H9 (cell line): ENCODE measurements around the gene TMEM82. TPM values are rescaled to one million over a fixed set of nuclear protein-coding genes. Genes with fewer than 3 reads are reported as not detected.
A peak's percentile ranks its signal among the peaks of the same experiment; 100 is the strongest.

Experiments used
- DNase-seq: peaks from one replicate; pipeline ENCODE4 v3.0.0-alpha.2; 2017
- H2AFZ ChIP-seq: one replicate; pipeline ENCODE4 v1.6.1; 2013; ENCODE audit warnings: mild to moderate bottlenecking, low read length, control low read depth, moderate library complexity
- H2AK5ac ChIP-seq: 2 replicates; pipeline ENCODE4 v1.6.1; 2013; ENCODE audit warnings: low read length, control low read depth, mixed read lengths; ENCODE audit not compliant: insufficient read length
- H2BK120ac ChIP-seq: one replicate; pipeline ENCODE4 v1.6.1; 2013; ENCODE audit warnings: low read depth, mild to moderate bottlenecking, low read length, control low read depth, inconsistent platforms; ENCODE audit not compliant: poor library complexity, severe bottlenecking
- H2BK12ac ChIP-seq: 2 replicates; pipeline ENCODE4 v1.6.1; 2013; ENCODE audit warnings: low read length, control low read depth, mixed read lengths, low read depth; ENCODE audit not compliant: insufficient read length
- H2BK15ac ChIP-seq: 2 replicates; pipeline ENCODE4 v1.6.1; 2013; ENCODE audit warnings: low read depth, low read length, control low read depth
- H2BK20ac ChIP-seq: one replicate; pipeline ENCODE4 v1.6.1; 2013; ENCODE audit warnings: low read depth, mild to moderate bottlenecking, low read length, control low read depth, inconsistent platforms; ENCODE audit not compliant: poor library complexity, severe bottlenecking
- H2BK5ac ChIP-seq: 2 replicates; pipeline ENCODE4 v1.6.1; 2013; ENCODE audit warnings: low read length, control low read depth, mixed read lengths; ENCODE audit not compliant: insufficient read length
- H3K14ac ChIP-seq: 2 replicates; pipeline ENCODE4 v1.6.1; 2013; ENCODE audit warnings: low read length, control low read depth; ENCODE audit not compliant: insufficient read depth
- H3K18ac ChIP-seq: 2 replicates; pipeline ENCODE4 v1.6.1; 2013; ENCODE audit warnings: low read depth, mild to moderate bottlenecking, mixed read lengths, low read length, control low read depth; ENCODE audit not compliant: insufficient read length
- H3K23ac ChIP-seq: 2 replicates; pipeline ENCODE4 v1.6.1; 2013; ENCODE audit warnings: low read length, control low read depth, mixed read lengths, low read depth; ENCODE audit not compliant: insufficient read length
- H3K23me2 ChIP-seq: 2 replicates; pipeline ENCODE4 v1.6.1; 2013; ENCODE audit warnings: low read depth, mild to moderate bottlenecking, mixed read lengths, low read length, control low read depth; ENCODE audit not compliant: insufficient read length, poor library complexity, severe bottlenecking
- H3K27ac ChIP-seq: 2 replicates; pipeline ENCODE4 v1.5.1; 2013; ENCODE audit warnings: low read length, control low read depth, mixed read lengths, low read depth; ENCODE audit not compliant: insufficient read length
- H3K27me3 ChIP-seq: 2 replicates; pipeline ENCODE4 v1.6.1; 2013; ENCODE audit warnings: low read length, control low read depth, inconsistent platforms; ENCODE audit not compliant: insufficient read depth
- H3K4ac ChIP-seq: 2 replicates; pipeline ENCODE4 v1.6.1; 2013; ENCODE audit warnings: low read depth, mild to moderate bottlenecking, control low read depth, inconsistent platforms, low read length, moderate library complexity
- H3K4me1 ChIP-seq: 2 replicates; pipeline ENCODE4 v1.6.1; 2013; ENCODE audit warnings: low read length, control low read depth, inconsistent platforms; ENCODE audit not compliant: insufficient read depth
- H3K4me2 ChIP-seq: 2 replicates; pipeline ENCODE4 v1.6.1; 2013; ENCODE audit warnings: low read length, control low read depth, mixed read lengths; ENCODE audit not compliant: insufficient read length, insufficient read depth
- H3K56ac ChIP-seq: 2 replicates; pipeline ENCODE4 v1.6.1; 2013; ENCODE audit warnings: low read depth, mild to moderate bottlenecking, mixed read lengths, low read length, control low read depth; ENCODE audit not compliant: insufficient read length
- H3K79me1 ChIP-seq: 2 replicates; pipeline ENCODE4 v1.6.1; 2013; ENCODE audit warnings: low read depth, mild to moderate bottlenecking, moderate library complexity, low read length, control low read depth, inconsistent platforms; ENCODE audit not compliant: insufficient read depth, poor library complexity, severe bottlenecking
- H3K79me2 ChIP-seq: 2 replicates; pipeline ENCODE4 v1.6.1; 2013; ENCODE audit warnings: low read length, control low read depth, inconsistent platforms; ENCODE audit not compliant: insufficient read depth
- H3K9ac ChIP-seq: 2 replicates; pipeline ENCODE4 v1.6.1; 2013; ENCODE audit warnings: low read length, control low read depth, mixed read lengths; ENCODE audit not compliant: insufficient read length; ENCODE audit errors: extremely low read depth
- H3K9me3 ChIP-seq: one replicate; pipeline ENCODE4 v1.6.1; 2013; ENCODE audit warnings: low read depth, low read length, inconsistent platforms; ENCODE audit not compliant: control insufficient read depth
- H3T11ph ChIP-seq: one replicate; pipeline ENCODE4 v1.6.1; 2013; ENCODE audit warnings: mild to moderate bottlenecking, low read length, control low read depth, inconsistent platforms
- H4K20me1 ChIP-seq: one replicate; pipeline ENCODE4 v1.6.1; 2013; ENCODE audit not compliant: control insufficient read depth, insufficient read length, insufficient read depth
- H4K5ac ChIP-seq: 2 replicates; pipeline ENCODE4 v1.6.1; 2013; ENCODE audit warnings: low read depth, mild to moderate bottlenecking, mixed read lengths, low read length, control low read depth; ENCODE audit not compliant: insufficient read length
- H4K8ac ChIP-seq: replicated peaks from 2 replicates; pipeline ENCODE4 v1.6.1; 2013; ENCODE audit warnings: low read length, control low read depth, mixed read lengths, low read depth; ENCODE audit not compliant: insufficient read length
- H4K91ac ChIP-seq: 2 replicates; pipeline ENCODE4 v1.6.1; 2013; ENCODE audit warnings: low read depth, mild to moderate bottlenecking, moderate library complexity, mixed read lengths, low read length, control low read depth; ENCODE audit not compliant: insufficient read length
- H3K27ac Mint-ChIP-seq, 3 experiments: 2 replicates in 2 of 3; 3 replicates in 1 of 3; pipeline ENCODE4 v1.8.0; 2020 to 2021; ENCODE audit warnings: mixed read lengths in 3 of 3, mild to moderate bottlenecking in 1 of 3, moderate library complexity in 1 of 3
- H3K27me3 Mint-ChIP-seq: 2 replicates; pipeline ENCODE4 v1.8.0; 2021; ENCODE audit warnings: low read depth, mild to moderate bottlenecking, moderate library complexity, mixed read lengths
- H3K36me3 Mint-ChIP-seq, 3 experiments: 2 replicates in 2 of 3; 3 replicates in 1 of 3; pipeline ENCODE4 v1.8.0; 2020 to 2021; ENCODE audit warnings: low read depth in 3 of 3, mixed read lengths in 3 of 3; ENCODE audit not compliant: insufficient read depth in 1 of 3
- H3K4me1 Mint-ChIP-seq, 2 experiments: 2 replicates each; pipeline ENCODE4 v1.8.0; 2020; ENCODE audit warnings: mixed read lengths in 2 of 2
- H3K4me3 Mint-ChIP-seq, 2 experiments: 2 replicates in 1 of 2; 3 replicates in 1 of 2; pipeline ENCODE4 v1.8.0; 2020 to 2021; ENCODE audit warnings: mild to moderate bottlenecking in 2 of 2, mixed read lengths in 2 of 2, moderate library complexity in 1 of 2
- H3K9me3 Mint-ChIP-seq, 2 experiments: 2 replicates in 1 of 2; 3 replicates in 1 of 2; pipeline ENCODE4 v1.8.0; 2020; ENCODE audit warnings: mild to moderate bottlenecking in 2 of 2, mixed read lengths in 2 of 2, moderate library complexity in 1 of 2
- CTCF ChIP-seq: fragments of 200-600 bp; sonication (generic); conservative IDR thresholded peaks from 3 replicates; pipeline ENCODE4 v1.8.0; 2021; ENCODE audit warnings: antibody characterized with exemption, mild to moderate bottlenecking
- WGBS: extraction: QIAGEN DNeasy Blood & Tissue Kit; methylation state at CpG from one replicate; pipeline ENCODE4 v1.1.7; 2013; ENCODE audit warnings: missing lambda C conversion rate, low lambda C conversion rate, mixed read lengths; ENCODE audit not compliant: insufficient read length; ENCODE audit errors: extremely low coverage; 5-methylcytosine and 5-hydroxymethylcytosine counted together
- long read RNA-seq: library from polyadenylated mRNA; unstranded; transcript quantifications from one replicate; pipeline ENCODE4 v2.0.0, GENCODE V29; 2020
- total RNA-seq: library from RNA; stranded (reverse); gene quantifications from 2 replicates; pipeline ENCODE4 v1.2.1, GENCODE V29; 2021

TMEM82 gene
- total RNA-seq = 1.0 and 1.4 TPM in 2 replicates
- long read RNA-seq, transcript TMEM82-201 (6 exons, 1,520 nt) = major isoform, 18 of 21 reads
- long read RNA-seq, partial matches to known transcripts = 0 of 21 reads
- long read RNA-seq, other reads (novel, unspliced or antisense) = 3 of 21 reads

GRCh38 chr1:15742339-15742801, at the start of gene TMEM82:
TSS of gene TMEM82 (plus strand) at chr1:15742499. CDS start at chr1:15742560, 61 bp downstream.
- H2BK12ac ChIP-seq = no peak within 1 kb of the TSS
- H3K18ac ChIP-seq = no peak within 1 kb of the TSS
- H3K79me2 ChIP-seq = no peaks in the 10 kb centered on the region
- peak; percentile 78 for DNase-seq
- TF ChIP-seq CTCF = no peak
- no peak within 1 kb of the TSS for H2BK15ac ChIP-seq
- H3K79me1 ChIP-seq = no peaks in the 10 kb centered on the region
- Mint-ChIP-seq H3K9me3 (no peaks in the 10 kb centered on the region), H3K27me3 (peaks cover 2% of the 10 kb centered on the region), H3K27ac (peak within 1 kb of the TSS in 2 of 3 experiments; percentile 49 to 84; a peak in 2 of 7 replicates), H3K4me1 (peaks cover 15 to 29% of the 10 kb centered on the region in 2 experiments), H3K36me3 (no peaks in the 10 kb centered on the region), H3K4me3 (peak within 1 kb of the TSS; percentile 12 to 48; a peak in 4 of 5 replicates)
- no peak within 1 kb of the TSS for H2AFZ ChIP-seq
- no peak within 1 kb of the TSS for H3T11ph ChIP-seq
- no peaks in the 10 kb centered on the region for H3K27me3 ChIP-seq
- no peaks in the 10 kb centered on the region for H3K4me1 ChIP-seq
- H3K23ac ChIP-seq = no peak within 1 kb of the TSS
- no peak within 1 kb of the TSS for H3K56ac ChIP-seq
- H3K9me3 ChIP-seq = no peaks in the 10 kb centered on the region
- H2BK5ac ChIP-seq = no peak within 1 kb of the TSS
- no peak within 1 kb of the TSS for H4K91ac ChIP-seq
- H3K14ac ChIP-seq = no peak within 1 kb of the TSS; the same call in 1 of the 2 replicates
- H2BK120ac ChIP-seq = no peak within 1 kb of the TSS
- H3K4me2 ChIP-seq = no peak within 1 kb of the TSS
- H4K20me1 ChIP-seq = no peaks in the 10 kb centered on the region
- no peak within 1 kb of the TSS for H4K5ac ChIP-seq
- no peak within 1 kb of the TSS for H2BK20ac ChIP-seq
- H2AK5ac ChIP-seq = no peak within 1 kb of the TSS
- no peak within 1 kb of the TSS for H3K9ac ChIP-seq
- no peaks in the 10 kb centered on the region for H3K23me2 ChIP-seq
- whole genome bisulfite sequencing = no CpG with 5 or more reads among the region's 14 CpGs
- no peak within 1 kb of the TSS for H3K4ac ChIP-seq
- H4K8ac ChIP-seq = no peak within 1 kb of the TSS
- H3K27ac ChIP-seq = no peak within 1 kb of the TSS
